NCI-H1417 (cell line): ENCODE data around the gene CUX1.
"Not testable (repeated sequence)": the region's sequence is repeated elsewhere in the genome, so short reads cannot be mapped to it uniquely, and the experiment has no call there.

ENCODE experiments used
- DNase-seq, 3 experiments: peaks; one replicate each; lab custom pipeline; 2025; lab: John Stamatoyannopoulos, UW

CUX1 gene

DNA sequence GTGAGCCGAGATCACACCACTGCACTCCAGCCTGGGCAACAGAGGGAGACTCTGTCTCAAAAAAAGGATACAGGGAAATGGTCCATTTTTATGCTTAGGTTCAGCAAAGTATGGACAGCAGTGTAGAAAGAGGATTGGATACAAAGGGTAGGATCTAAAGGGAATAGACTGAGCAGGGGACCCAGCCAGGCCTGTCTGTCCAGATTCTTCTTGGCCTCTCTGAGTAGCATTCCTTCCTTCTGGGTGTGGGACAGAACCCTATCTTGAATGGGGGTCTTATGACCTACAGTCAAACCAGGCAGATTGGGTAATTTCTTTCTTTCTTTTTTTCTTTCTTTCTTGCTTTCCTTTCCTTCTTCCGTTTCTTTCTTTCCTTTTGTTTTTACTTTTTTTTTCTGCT is 494.9 kb downstream of the CUX1 start:
- DNase-seq: no peak

DNA sequence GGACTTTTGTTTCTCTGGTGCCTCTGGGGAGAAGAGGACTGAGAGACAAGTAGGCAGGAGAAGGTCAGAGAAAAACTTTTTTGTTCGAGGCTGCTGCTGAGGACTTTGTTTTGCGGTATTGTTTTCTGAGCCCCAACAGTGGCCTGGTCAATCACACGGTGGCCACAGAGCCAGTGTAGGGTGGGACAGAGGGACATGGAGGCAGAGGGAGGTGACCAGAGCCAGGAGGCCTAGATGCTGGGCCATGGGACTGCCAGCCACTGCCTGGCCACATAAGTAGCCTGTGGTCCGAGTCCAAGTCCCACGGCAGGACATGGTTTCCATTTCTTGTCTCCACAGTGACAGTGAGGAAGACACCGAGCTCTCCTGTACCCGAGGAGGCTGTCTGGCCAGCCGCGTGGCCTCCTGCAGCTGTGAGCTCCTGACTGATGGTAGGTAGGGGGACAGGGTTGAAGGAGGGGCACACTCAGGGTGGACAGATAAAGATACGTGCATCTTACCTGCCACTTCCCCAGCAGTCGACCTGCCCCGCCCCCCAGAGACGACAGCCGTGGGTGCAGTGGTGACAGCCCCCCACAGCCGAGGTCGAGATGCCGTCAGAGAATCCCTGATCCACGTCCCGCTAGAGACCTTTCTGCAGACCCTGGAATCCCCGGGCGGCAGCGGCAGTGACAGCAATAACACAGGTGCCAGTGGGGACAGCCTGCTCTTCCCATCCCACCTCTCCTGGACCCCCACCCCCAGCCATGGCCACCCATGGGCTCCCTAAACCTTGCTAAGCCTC is 496.8 kb downstream of the CUX1 start:
- no peak for DNase-seq

DNA sequence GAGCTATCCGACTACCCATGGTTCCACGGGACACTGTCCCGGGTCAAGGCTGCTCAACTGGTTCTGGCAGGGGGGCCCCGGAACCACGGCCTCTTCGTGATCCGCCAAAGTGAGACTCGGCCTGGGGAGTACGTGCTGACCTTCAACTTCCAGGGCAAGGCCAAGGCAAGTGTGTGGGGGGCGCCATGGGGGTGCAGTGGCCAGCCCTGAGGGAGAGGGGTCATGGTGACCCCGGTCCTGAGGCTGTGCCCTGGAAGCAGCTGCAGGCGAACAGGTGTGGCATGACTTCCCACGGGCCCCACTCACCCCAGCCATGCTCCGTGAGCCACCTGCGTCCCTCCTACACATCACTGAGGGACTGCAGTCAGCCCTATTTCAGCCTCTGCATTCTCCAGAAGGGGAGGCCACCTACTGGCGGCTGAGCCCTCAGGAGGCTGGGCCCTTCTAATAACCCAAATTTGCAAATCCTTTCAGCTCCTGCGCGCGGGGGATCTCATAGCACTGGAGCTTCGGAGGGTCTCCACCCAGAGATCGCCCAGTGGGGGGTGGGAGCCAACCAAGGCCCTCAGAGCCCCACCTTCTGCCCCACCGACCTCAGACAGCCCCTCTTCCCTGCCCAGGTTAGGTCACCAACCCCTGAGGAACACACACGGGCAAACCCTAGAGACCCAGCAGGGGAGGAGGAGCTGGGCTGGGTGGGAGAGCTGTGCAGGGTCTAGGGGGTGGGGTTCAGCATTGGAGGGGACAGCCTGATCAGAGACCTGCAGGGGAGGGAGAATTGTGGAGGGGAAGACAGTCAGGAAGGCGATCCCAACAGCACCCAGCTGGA is 500.0 kb downstream of the CUX1 start:
- DNase-seq: no peak

DNA sequence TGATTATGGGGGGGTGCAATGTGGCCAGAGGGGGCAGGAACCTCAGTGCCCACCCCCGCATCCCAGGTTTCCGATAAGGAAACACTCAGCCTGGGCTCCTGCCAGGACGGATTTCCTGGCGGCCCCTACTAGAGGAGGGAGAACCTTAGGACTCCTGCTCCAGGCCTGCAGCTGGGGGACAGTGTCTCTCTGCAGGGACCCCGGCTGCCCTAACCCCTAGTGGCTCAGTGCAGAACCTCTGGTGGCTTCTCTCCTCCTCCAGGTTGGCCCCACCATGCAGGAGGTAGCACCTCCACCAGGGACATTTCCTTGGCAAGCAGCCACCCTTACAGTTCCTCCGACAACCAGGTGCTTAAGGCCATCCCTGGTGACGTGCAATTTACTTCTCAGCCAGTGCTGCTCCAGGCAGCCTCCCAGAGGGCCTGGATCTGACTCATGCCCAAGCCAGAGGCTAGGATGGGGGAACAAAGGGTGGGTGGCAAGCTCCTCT is 501.1 kb downstream of the CUX1 start:
- DNase-seq: no peak

DNA sequence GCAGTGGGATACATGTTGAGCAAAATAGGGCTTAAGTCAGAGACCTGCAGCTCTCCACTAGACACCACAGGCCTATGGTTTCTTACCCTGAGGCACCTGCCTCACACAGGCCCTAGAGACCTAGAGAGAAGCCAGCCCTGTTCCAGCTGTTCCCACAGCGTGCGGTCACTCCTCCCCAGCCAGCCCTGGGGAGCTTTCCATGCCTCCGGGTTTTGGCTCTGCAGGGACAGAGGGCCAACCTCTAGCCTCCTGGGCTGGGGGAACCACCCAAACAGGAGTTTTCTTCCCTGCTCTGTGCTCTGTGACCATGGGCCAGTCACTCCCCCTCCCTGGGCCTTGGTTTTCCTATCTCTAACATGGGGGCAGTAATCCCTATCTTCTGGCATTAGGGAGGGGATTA is 502.2 kb downstream of the CUX1 start:
- no peak for DNase-seq

DNA sequence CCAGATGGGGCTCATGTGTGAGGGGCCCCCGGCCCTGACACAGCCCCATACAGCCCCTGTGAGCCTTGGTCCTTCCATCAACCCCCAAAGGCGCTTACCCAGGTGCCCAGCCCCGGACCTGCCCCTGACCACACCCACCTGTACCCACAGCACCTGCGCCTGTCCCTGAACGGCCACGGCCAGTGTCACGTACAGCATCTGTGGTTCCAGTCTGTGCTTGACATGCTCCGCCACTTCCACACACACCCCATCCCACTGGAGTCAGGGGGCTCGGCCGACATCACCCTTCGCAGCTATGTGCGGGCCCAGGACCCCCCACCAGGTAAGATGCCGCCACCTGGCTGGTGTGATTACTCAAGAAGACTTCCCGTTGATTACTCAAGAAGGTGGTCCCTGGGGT is 502.8 kb downstream of the CUX1 start:
- DNase-seq: no peak

DNA sequence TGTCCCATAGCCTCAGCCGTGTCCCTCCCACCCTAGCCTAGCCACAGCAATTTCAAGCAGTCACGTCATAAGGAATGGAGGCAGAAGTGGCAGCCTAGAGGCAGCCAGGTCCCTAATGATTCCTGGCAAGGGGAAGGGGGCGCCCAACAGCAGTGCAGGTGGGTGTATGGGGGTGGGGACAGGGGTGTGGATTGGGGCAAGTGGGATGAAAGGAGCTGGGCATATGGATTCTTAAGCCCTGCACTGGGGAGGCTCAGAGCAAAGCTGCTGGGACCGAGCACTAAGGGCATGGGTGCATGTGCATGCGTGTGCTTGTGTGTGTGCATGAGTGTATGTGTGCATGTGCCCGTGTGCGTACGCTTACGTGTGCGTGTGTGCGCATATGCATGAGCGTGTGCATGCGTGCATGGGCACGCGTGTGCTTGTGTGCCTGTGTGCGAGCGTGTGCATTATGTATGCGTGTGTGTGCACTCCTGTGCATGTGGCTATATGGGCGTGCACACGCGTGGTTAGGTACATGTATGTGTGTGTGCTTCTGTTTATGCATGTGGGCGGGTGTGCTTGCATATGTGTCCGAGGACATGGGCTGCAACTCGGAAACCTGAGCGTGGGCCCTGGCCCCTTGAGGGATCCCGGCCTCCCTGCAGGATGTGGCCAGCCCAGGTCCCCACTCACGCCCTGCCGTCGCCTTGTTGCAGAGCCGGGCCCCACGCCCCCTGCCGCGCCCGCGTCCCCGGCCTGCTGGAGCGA is 503.4 kb downstream of the CUX1 start:
- DNase-seq: no peak

DNA sequence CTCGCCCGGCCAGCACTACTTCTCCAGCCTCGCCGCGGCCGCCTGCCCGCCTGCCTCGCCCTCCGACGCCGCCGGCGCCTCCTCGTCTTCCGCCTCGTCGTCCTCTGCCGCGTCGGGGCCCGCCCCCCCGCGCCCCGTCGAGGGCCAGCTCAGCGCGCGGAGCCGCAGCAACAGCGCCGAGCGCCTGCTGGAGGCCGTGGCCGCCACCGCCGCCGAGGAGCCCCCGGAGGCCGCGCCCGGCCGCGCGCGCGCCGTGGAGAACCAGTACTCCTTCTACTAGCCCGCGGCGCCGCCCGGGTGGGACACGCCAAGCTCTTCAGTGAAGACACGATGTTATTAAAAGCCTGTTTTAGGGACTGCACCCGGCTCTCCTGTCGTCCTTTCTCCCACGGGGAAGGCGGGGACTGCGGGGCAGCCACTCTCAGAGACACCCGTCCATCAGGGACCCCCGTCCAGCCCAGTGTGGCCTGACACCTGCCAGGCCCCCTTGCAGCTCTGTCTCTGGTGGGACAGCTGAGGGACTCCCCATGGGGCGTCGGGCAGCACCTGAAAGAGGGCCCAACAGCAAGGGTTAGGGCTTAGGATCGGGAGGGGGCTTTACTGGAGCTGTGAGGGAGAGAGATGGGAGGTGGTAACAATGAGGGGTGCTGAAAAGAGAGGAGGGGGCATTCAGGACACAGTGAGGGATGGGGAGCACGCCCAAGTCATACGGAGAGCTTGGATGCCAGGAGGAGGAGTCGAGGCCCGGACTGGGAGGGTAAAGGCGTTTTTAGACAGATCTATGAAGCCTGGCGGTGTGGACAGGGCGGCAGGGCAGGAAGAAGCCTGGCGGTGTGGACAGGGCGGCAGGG is 504.1 kb downstream of the CUX1 start:
- DNase-seq: peak in 1 of 3 experiments; percentile 9

DNA sequence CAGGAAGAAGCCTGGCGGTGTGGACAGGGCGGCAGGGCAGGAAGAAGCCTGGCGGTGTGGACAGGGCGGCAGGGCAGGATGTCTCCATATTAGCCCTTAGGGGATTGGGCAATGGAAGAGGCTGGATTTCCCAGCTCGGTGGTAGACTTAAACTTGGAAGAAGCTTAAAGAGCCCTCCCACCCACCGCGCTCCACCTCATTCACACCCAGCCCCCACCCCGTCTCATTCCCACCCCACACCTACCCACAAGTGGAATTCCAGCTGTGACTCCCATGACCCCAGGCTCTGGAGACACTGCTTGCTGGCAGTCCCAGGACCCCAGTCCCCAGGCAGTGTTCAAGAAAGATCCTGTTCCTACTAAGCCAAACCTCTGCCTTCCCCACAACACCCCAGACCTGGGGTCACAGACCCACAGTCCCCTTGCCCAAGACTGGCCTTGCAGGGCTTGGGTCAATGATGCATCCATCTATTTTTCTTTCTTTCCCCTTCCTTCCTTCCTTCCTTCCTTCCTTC is 504.8 kb downstream of the CUX1 start:
- no peak for DNase-seq

DNA sequence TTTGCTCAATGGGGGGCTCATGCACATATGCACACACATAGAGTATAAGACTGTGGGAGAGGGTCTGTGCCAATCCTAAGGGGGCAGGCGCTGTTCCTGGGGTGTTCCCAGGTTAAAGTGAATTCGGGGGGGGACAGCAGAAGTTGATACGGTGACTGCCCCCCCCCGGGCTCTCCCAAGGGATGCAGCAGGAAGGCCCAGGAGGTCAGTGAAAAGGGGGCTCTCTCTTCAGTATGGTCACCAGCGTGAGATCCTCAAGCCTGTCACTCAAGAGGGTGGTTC is 506.4 kb downstream of the CUX1 start:
- DNase-seq: no peak

DNA sequence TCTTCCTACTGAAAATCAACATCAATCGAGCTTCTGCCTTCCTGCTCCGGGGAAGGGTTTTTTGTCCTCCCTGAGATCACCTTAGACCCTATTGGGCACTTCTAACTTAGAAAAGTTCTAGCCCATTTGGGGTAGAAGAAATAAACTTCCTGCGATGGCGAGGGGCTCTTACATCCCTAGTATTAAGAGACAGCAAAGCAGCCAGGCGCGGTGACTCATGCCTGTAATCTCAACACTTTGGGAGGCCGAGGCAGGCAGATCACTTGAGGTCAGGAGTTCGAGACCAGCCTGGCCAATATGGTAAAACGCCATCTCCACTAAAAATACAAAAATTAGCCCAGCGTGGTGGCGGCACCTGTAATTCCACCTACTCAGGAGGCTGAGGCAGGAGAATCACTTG is 507.7 kb downstream of the CUX1 start:
- DNase-seq: not testable (repeated sequence)

DNA sequence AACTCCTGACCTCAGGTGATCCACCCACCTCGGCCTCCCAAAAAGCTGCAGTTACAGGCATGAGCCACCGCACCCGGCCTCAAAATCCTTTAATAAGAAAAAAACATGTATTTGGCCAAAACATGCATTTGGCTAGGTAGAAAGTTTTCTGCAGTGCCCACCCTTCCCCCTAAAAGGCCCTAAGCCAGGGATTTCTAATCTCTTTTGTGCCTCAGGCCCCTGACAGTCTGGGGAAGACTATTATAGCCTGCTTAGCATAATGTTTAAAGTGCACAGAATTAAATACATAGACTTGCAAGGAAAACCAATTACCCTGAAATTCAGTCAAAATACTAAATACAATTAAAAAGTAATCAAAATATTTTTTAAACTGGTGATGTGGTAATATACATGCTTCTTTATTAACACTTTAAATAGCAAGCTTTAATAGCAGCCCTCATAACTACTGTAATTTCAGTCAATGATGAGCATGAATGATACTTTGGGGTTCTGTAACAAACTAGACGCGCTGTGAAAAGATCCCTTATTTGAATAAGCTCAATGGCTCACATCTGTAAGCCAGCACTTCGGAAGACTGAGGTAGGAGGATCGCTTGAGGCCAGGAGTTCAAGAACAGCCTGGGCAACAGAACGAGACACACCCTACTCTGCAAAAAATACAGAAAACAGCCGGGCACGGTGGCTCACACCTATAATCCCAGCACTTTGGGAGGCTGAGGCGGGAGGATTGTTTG is 508.9 kb downstream of the CUX1 start:
- DNase-seq: no peak

DNA sequence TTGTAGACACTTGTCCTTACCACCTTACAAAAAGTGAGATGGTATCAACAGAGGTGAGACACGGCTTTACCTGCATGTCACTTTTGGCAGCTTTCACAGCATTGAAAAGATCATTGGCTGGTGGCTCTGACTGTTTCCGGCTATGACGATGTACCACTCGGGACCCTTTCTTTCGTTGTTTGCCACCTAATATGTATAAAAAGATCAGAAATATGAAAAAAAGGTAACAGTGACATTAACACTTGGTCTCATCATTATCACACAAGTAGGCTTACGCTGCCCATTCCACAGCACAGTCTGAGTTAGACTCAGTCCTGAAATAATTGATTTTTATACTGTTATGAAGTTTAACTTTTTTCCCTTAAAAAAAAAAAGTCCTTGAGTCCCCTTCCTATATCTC is 509.8 kb downstream of the CUX1 start:
- DNase-seq: not testable (repeated sequence)

DNA sequence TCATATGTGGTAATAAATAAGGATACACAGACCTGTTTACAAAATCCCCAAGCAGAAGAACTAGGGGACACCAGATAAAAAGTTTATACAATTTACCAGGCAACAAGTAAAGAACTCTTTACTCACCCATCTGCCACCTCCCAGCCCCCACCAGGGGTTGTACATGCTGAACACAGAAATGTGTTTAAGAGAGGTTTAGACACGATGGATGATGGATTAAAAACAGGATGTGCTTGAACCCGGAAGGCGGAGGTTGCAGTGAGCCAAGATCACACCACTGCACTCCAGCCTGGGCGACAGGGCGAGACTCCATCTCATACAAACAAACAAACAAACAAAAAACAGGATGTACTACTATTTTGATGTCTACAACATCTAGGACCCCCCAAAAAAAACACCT is 511.4 kb downstream of the CUX1 start:
- DNase-seq: not testable (repeated sequence)

DNA sequence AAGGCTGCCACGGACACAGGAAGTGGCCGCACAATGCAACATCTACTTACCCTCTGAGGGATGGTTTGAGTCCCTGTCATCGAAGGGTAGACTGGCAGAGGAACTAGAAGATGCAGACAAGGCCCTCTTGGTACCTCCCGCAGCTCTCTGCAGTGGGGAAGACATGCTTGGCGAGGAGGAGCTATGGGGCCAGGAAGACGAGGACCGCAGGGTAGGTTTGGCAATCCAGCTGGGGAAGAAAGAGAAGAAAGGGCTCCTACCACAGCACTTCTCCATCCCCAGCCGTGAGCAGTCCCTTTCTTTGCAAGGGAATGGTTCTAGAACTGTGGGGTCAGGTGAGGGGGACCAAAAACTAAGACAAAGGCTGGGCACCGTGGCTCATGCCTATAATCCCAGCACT is 511.9 kb downstream of the CUX1 start:
- DNase-seq: not testable (repeated sequence)

DNA sequence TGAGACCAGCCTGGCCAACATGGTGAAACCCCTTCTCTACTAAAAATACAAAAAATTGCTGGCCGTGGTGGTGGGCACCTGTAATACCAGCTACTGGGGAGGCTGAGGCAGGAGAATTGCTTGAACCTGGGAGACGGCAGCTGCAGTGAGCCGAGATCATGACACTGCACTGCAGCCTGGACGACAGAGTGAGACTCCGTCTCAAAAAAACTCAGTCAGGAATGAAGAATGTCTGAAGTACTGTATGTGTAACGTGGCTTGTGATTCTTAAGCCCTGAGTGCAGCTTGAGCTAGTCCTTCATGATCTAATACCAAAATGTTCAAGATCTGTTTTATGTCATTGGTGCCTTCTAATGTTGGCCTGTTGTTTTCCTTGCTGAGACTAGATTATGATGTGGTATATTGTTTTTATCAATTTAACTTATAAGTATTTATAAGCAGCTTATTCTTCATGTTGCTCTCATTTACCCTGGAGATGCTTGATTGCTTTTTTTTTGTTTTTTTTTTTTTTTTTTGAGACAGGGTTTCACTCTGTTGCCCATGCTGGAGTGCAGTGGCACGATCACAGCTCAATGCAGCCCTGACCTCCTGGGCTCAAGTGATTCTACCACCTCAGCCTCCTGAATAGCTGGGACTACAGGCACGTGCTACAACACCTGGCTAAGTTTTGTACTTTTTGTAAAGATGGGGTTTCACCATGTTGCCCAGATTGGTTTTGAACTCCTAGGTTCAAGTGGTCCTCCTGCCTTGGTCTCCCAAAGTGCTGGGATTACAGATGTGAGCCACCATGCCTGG is 513.4 kb downstream of the CUX1 start:
- DNase-seq: not testable (repeated sequence)
